ENCODE results near the gene ZNF578.
"Not testable (repeated sequence)": the region's sequence is repeated elsewhere in the genome, so short reads cannot be mapped to it uniquely, and the experiment has no call there.

ZNF578 gene

DNA sequence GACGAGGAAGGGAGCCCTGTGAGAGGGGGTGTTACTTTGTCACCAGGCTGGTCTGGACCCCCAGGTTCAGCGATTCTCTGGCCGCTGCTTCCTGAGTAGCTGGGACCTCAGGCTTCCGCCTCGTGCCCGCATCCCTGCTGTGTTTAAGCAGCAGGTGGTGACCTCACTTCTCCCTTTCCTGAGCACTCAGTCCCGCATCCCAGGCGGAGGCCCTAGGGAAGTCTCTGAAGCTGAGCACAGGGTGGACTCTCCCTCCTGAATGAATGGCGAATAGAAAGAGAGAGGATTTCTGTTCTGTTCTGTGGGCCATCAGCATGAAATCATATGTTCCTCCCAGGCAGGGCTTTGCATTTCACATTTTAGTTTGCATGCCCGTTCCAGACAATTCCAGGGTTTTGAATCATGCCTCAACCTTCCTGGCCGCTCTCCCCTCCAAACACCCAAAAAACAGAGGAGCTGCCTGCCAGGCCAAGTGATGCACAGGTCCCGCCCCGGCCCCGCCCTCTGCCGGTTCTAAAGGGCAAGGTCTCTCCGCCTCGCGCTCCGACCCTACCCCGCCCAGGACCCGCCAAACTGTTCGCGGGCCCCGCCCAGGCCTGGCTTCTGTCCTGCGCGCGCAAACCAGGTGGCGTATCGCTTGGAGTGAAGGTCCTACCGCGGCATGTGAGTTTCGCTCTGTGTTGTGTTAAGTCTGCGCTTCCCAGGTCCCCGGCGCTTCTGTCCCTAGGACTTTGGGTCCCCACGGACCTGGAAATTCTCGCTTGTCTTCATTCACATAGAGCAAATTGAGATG, 39.0 kb downstream of the ZNF578 start:
- Histone ChIP-seq H3K36me3 (peaks cover 10% of the 10 kb centered on the region), H3K27ac (no peak overlapping the region), H3K27me3 (ENCODE audit: insufficient read depth, low read depth, severe bottlenecking) (no peaks in the 10 kb centered on the region), H3K4me3 (ENCODE audit: low read depth, low read length) (no peak overlapping the region), H3K9me3 (ENCODE audit: severe bottlenecking) (peaks cover 2% of the 10 kb centered on the region)
- TF ChIP-seq, protein P1, sequence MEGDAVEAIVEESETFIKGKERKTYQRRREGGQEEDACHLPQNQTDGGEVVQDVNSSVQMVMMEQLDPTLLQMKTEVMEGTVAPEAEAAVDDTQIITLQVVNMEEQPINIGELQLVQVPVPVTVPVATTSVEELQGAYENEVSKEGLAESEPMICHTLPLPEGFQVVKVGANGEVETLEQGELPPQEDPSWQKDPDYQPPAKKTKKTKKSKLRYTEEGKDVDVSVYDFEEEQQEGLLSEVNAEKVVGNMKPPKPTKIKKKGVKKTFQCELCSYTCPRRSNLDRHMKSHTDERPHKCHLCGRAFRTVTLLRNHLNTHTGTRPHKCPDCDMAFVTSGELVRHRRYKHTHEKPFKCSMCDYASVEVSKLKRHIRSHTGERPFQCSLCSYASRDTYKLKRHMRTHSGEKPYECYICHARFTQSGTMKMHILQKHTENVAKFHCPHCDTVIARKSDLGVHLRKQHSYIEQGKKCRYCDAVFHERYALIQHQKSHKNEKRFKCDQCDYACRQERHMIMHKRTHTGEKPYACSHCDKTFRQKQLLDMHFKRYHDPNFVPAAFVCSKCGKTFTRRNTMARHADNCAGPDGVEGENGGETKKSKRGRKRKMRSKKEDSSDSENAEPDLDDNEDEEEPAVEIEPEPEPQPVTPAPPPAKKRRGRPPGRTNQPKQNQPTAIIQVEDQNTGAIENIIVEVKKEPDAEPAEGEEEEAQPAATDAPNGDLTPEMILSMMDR (IDR thresholded peaks at IDR 0.05; ENCODE audit: low read depth, low read length): no peak
- no peak for DNase-seq

DNA sequence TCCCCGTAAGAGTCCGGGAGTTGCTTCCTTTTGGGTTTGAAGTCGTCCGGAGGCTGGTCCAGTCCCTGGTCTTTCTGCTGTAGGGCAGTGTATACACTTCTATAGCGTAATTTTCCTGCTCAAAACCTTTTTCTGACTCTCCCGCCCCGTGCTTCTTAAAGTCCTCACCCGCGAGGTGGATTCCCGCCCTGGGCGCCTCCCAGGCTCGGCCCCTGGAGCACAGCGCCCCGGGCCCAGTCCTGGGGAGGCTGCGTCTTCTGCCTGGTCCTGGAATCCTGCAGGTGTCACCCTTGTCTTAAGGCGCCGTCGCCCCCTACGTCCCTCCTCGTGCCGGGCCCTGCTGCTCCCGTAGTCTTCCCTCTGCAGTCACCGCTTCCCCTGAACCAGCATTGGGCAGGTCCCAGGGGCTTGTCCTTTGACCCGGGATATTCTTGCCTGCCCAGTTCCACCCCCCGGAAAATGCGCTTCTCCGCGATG, 39.7 kb downstream of the ZNF578 start:
- no peak overlapping the region for H3K27ac ChIP-seq
- TF ChIP-seq, protein P1 (IDR thresholded peaks at IDR 0.05; ENCODE audit: low read depth, low read length): no peak
- no peak for DNase-seq
- H3K27me3 ChIP-seq (ENCODE audit: insufficient read depth, low read depth, severe bottlenecking): no peaks in the 10 kb centered on the region
- H3K36me3 ChIP-seq: peaks cover 10% of the 10 kb centered on the region
- no peak overlapping the region for H3K4me3 ChIP-seq (ENCODE audit: low read depth, low read length)
- H3K9me3 ChIP-seq (ENCODE audit: severe bottlenecking): peaks cover 2% of the 10 kb centered on the region

DNA sequence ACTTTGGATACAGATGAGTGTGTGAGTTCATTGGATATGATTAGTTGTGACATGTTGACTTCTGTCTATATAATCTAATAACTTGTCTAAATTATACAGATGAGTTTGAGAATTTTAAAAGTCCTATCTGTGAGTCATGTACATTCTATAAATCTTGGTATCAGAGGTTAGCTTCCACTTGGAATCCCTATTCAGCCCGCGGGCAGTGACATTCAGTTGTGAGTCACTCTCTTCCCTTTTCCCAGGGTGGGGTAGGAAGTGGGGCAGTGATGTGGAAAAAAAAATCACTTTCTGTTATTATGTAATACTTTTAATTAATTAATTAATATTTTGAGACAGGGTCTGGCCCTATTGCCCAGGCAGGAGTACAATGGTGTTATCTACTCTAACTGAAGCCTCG, 41.2 kb downstream of the ZNF578 start:
- Histone ChIP-seq H3K36me3 (peaks cover 10% of the 10 kb centered on the region), H3K27me3 (ENCODE audit: insufficient read depth, low read depth, severe bottlenecking) (no peaks in the 10 kb centered on the region), H3K9me3 (ENCODE audit: severe bottlenecking) (peaks cover 2% of the 10 kb centered on the region), H3K27ac (no peak overlapping the region), H3K4me3 (ENCODE audit: low read depth, low read length) (no peak overlapping the region)
- DNase-seq: no peak
- TF ChIP-seq, protein P1 (IDR thresholded peaks at IDR 0.05; ENCODE audit: low read depth, low read length): no peak

DNA sequence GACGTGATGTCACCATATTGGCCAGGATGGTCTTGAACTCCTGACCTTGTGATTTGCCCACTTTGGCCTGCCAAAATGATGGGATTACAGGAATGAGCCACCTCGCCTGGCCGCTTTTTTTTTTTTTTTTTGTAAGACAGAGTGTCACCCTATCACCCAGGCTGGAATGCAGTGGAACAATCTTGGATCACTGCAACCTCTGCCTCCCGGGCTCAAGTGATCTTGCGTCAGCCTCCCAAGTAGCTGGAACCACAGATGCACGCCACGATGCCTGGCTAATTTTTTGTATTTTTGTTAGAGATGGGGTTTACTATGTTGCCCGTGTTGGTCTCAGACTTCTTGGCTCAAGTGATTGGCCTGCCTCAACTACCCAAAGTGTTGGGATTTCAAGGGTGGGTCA, 45.2 kb downstream of the ZNF578 start:
- H3K27ac ChIP-seq: no peak overlapping the region
- H3K36me3 ChIP-seq: peaks cover 7% of the 10 kb centered on the region
- TF ChIP-seq, protein P1 (IDR thresholded peaks at IDR 0.05; ENCODE audit: low read depth, low read length): no peak
- H3K27me3 ChIP-seq (ENCODE audit: insufficient read depth, low read depth, severe bottlenecking): no peaks in the 10 kb centered on the region
- H3K9me3 ChIP-seq (ENCODE audit: severe bottlenecking): no peaks in the 10 kb centered on the region
- H3K4me3 ChIP-seq (ENCODE audit: low read depth, low read length): no peak overlapping the region
- DNase-seq: no peak

DNA sequence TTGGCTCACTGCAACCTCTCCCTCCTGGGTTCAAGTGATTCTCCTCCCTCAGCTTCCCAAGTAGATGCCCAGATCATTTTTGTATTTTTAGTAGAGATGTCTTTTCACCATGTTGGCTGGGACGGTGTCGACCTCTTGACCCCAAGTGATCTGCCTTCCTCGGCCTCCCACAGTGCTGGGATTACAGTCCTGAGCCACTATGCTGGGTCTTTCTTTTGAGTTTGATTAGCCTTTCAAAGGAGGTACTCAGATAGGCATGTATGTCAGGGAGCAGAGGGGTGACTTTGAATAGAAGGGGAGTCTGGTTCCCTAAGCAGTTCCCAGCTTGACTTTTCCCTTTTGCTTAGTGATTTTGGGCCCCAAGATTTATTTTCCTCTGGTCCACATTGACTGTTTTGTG, 47.1 kb downstream of the ZNF578 start:
- not testable (repeated sequence) for DNase-seq; H3K9me3 ChIP-seq (ENCODE audit: severe bottlenecking)

DNA sequence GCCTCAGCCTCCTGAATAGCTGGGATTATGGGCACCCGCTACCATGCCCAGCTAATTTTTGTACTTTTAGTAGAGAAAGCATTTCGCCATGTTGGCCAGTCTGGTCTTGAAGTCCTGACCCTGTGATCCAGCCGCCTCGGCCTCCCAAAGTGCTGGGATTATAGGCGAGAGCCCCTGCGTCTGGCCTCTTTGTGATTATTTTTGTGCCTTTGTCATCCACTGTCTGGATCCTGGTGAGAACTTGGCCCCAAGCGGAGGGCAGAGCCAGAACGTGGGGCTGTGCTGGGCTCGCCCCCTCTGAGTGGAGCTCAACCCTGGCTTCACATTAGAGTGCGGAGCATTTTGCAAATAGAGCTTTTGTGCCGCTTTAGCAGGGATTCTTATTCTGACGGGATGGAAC, 47.6 kb downstream of the ZNF578 start:
- H3K36me3 ChIP-seq: peaks cover 12% of the 10 kb centered on the region
- not testable (repeated sequence) for H3K27me3 ChIP-seq (ENCODE audit: insufficient read depth, low read depth, severe bottlenecking); H3K4me3 ChIP-seq (ENCODE audit: low read depth, low read length); H3K27ac ChIP-seq; H3K9me3 ChIP-seq (ENCODE audit: severe bottlenecking); DNase-seq

More for the DNA sequence above, 47.1 kb downstream of the ZNF578 start:
- H3K27me3 ChIP-seq (ENCODE audit: insufficient read depth, low read depth, severe bottlenecking); H3K4me3 ChIP-seq (ENCODE audit: low read depth, low read length); H3K27ac ChIP-seq: not testable (repeated sequence)
- H3K36me3 ChIP-seq: peaks cover 10% of the 10 kb centered on the region

DNA sequence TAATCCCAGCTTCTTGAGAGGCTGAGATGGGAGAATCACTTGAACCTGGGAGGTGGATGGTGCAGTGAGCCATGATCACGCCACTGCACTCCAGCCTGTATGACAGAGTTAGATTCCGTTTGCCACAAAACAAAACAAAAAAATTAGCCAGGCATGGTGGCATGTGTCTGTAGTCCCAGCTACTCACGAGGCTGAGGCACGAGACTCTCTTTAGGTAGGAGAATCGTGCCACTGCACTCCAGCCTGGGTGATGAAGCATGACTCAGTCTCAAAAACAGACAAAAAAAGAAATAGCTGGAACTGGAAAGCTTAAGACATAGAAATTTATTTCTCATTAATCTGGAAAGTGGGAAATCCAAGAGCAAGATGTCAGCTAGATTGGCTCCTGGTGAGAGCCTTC, 53.9 kb downstream of the ZNF578 start:
- TF ChIP-seq, protein P1 (IDR thresholded peaks at IDR 0.05; ENCODE audit: low read depth, low read length): no peak
- Histone ChIP-seq H3K36me3 (peaks cover 50% of the 10 kb centered on the region), H3K4me3 (ENCODE audit: low read depth, low read length) (no peak overlapping the region), H3K27ac (no peak overlapping the region), H3K9me3 (ENCODE audit: severe bottlenecking) (no peaks in the 10 kb centered on the region), H3K27me3 (ENCODE audit: insufficient read depth, low read depth, severe bottlenecking) (no peaks in the 10 kb centered on the region)
- no peak for DNase-seq
